ENCODE measurements around the gene HTRA3.

The HTRA3 gene

DNA sequence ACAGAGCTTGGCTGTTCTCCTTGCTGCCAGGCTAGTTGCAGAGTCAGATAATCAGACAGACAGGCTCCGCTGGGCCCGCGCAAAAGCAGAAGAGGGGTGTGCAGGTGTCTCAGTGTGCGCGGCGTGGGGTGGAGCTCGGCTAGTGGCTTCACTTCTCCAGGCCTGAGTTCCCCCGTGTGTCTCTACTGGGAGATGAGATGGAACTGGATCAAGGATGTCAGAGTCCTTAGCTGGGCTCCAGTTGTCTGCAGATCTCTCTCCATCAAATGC, 21.1 kb downstream of the HTRA3 start:
- in situ Hi-C loops (cut with MboI; ENCODE audit: low sequenced_read_pairs): no loop called here

DNA sequence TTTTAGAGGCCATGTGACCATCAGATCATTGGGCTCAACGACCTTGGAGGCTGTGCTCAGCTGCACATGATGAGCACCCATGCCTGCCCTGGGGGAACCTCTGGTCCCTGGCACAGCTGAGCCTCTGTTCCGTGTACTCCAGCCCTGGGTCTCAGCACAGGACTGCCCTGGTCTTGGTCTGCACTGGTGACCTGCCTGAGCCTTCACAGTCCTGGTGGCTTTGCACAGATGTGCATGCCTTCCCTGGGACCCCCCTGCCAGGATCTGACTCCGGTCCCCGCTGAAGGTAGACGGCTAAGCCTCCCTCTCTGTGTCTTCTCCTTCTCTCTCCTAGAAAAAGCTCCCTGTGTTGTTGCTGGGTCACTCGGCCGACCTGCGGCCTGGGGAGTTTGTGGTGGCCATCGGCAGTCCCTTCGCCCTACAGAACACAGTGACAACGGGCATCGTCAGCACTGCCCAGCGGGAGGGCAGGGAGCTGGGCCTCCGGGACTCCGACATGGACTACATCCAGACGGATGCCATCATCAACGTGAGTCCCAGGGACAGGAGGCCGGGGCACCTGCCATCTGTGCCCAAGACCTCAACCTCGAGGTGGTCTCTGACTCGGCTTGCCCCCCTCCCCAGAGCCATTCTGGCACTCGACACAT, 21.6 kb downstream of the HTRA3 start:
- in situ Hi-C loops (cut with MboI; ENCODE audit: low sequenced_read_pairs): no loop called here

DNA sequence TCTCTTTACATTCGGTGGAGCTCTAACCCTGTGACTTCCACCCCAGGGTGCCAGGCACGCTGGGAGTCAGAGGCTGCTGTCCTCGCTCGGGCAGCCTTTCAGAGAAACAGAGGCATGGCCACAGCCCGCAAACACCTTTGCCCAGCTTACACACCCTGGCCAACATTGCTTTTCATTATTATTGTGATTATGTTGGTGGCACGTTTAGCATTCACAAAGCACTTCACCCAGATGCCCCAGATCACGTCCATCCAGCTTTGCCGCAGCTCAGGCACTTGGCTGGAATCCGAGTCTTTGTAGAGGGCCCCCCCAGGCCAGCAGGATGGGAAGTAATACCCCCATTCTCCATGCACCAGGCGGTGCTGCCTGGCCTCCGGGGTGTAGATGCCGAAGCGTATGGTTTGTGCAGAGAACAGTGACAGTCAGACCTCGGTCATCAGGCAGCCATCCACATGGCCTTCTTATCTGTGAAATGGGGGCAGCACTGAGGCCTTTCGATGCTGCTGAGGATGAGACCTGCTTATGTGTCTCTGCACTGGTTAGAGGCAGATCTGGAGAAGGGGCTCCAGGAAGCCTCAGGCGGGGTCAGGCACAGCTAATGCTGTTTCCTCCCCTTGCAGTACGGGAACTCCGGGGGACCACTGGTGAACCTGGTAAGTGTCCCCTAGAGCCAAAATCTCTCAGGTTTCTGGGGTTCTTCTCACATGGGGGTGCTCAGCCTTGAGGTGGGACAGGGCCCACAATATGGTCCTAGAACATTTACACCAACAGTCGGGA, 22.3 kb downstream of the HTRA3 start:
- in situ Hi-C loops (cut with MboI; ENCODE audit: low sequenced_read_pairs): no loop called here

DNA sequence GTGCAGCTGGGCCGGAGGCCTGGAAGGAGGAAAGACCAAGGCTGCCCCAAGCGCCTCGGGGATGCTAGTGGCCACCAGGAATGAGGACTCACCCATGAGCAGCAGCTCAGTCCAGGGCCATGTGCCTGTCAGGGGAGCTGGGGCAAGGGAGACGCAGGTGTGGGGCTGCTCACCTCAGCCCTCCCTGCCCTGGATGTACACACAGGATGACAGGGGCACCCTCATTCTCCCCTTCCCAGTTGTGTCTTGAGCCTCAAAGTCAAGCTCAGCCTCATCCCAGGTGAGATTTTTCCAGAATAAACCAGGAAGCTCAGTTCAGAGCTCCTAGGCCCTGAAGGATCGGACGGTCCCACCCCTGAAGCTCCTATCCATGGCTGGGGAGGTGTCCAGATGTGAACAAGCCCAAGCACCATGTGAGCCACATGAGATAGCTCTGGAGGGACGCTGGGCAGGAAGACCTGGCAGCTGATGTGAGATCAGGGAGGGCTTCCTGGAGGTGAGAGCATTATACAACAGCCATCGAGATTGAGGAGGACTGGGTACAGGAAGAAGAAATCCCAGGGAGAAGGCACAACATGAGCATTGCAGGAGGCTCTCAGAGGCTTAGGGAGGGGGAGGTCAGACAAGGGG, 23.0 kb downstream of the HTRA3 start:
- in situ Hi-C loops (cut with MboI; ENCODE audit: low sequenced_read_pairs): no loop called here

DNA sequence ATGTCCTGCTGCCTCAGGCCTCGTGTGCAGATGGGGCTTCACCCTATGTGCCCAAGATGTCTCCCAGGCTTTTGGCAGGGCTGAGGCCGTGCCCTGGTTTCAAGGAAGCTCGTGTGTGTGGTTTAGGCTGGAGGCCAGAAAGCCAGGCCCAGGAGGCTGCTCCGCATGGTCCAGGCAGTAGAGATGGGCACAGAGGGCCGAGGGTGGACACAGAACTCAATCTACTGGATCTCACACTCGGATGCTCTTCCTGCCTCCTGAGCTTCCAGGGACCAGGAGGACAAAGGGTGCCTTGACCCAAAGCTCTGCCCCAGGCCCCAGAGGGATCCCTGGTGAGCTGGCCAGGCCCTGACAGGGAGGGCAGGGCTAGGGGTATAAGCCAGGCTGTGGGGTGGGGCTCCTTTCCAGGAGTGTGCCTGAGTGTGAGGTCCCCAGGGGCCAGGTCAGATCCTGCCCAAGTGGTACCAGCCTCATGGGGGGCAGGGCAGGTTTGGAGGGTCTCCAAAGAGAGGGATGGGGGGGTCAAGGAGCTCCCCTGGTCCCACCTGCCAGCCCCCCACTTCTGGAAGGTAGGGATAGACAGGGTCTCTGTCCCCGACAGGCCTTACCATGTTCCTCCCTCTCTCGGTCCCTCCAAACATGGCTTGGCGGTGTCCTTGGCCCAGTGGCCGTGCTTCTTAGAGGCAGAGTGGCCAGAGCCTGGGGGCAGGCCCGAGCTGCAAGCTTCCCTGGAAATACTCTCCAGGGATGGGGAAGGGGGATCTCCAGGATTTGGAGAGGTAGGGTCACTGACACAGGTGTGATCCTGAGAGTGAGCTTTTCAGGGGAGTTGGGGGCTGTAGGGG, 23.8 kb downstream of the HTRA3 start:
- in situ Hi-C loops (cut with MboI; ENCODE audit: low sequenced_read_pairs): no loop called here

DNA sequence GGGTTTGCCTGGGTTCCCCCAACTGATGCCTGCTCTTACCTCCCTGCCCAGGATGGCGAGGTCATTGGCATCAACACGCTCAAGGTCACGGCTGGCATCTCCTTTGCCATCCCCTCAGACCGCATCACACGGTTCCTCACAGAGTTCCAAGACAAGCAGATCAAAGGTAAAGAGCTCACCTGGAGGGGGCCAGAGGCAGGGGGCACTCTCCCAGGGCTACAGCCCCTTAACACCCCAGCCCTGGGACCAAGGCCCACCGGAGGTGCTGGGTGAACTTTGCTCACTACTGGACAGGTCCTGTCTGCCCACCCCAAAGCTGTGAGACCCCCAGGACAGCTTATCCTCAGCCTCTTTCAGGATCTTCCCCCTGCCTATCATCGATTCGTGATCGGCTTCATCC, 24.5 kb downstream of the HTRA3 start:
- in situ Hi-C loops (cut with MboI; ENCODE audit: low sequenced_read_pairs): no loop called here

DNA sequence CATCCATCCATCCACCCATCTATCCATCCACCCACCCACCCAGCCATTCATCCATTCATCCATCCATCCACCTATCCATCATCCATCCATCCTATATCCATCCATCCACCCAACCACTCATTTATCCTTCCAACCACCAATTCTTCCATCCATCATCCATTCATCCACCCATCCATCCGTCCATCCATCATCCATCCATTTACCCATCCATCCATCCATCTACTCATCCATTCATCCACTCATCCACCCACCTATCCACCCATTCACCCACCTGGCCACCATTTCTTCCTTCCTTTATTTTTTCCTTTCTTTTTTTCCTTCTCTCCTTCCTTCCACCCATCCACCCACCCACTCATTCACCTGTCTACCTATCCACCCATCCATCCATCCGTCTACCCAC, 25.2 kb downstream of the HTRA3 start:
- in situ Hi-C loops (cut with MboI; ENCODE audit: low sequenced_read_pairs): no loop called here

DNA sequence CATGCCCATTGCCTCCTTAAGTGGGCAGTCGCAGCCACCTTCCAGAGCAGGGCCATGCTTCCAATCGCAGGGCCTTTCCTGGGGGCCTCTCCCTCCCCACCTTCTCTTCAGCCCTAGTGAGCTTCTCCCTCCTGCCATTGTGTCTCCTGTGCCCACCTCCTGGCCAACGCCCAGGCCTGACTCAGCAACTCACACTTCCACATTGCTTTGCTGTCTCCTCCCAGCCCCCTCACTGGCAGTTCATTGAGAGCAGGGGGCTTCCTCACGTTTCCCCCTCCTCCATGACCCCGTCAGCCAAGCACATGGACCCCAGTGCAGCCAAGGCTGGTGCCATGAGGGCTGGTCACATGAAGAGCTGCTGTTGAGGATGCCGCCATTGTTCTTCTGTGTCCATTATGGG, 25.9 kb downstream of the HTRA3 start:
- in situ Hi-C loops (cut with MboI; ENCODE audit: low sequenced_read_pairs): no loop called here

DNA sequence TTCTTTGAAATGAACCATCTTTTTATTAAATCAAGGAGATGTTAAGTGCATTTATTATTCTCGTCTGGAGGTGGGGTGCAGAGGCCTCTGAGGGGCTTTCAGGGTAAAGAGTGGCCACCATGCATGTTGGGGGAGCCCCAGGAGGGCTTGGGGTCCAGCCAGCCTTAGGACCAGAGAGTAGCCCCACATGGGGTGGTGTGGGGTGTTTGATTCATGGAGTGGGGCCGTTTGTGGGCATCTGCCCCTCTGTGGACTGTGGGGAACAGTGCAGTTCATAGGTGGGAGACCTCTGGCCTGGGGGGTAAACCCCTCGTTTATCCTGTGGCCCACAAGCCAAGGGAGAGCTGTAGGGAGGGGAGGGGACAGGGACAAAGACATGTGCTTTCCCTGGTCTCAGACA, 26.9 kb downstream of the HTRA3 start:
- in situ Hi-C loops (cut with MboI; ENCODE audit: low sequenced_read_pairs): no loop called here

DNA sequence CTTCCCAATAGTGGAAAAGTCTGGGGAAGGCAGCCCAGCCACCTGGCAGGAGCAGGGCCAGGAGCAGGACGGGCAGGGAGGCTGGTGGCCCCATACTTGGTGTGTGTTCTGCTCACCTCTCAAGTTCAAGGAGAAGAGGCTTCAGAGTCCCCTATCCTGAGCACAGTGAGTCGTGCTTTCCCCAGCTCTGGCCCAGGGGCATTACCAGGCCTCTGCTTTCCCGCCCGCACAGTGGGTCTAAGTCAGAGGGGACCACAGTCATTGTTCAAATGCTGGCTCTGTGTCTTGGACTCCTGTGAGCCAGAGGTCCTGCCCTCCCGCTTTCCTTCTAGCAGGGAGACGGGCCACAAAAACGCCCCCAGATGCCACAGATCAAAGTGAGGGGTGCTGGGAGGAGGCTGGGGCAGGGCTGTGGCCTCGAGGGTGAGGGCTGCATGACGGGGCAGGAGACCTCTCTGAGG, 27.6 kb downstream of the HTRA3 start:
- in situ Hi-C loops (cut with MboI; ENCODE audit: low sequenced_read_pairs): no loop called here

DNA sequence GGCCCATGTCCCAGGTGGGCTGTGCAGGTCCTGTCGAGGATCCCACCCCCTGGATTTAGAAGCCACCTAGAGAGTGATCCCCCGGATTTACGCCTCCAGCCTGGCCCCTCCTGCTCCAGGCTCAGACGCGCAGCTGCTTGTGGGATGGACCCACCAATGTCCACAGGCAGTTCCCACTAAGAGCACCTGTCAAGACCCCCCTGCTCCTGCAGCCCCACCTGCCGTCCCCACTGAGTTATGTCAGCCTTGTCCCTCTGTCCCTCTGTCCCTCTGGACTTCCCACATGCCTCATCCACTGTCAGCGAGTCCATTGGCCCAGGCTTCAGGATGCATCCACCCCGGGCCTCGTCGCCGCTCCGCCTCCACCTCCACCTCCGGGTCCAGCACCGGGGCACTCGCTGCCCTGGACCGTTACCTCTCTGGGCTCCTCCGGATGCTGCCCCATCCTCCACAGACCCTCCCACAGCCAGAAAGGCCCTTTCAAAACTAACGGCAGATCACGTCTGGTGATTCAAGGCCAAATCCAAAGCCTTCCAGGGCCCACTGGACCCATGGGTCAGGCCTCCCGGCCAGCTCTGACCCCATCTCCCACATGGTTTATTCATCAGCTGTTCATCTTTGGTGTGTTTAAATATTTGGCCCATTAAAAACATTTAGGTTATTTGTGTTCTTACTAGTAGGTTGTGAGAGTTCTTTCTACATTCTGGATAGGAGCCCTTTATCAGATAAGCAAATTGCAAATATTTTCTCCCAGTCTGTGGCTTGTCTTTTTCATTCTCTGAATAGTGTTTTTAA, 28.3 kb downstream of the HTRA3 start:
- in situ Hi-C loops (cut with MboI; ENCODE audit: low sequenced_read_pairs): no loop called here

DNA sequence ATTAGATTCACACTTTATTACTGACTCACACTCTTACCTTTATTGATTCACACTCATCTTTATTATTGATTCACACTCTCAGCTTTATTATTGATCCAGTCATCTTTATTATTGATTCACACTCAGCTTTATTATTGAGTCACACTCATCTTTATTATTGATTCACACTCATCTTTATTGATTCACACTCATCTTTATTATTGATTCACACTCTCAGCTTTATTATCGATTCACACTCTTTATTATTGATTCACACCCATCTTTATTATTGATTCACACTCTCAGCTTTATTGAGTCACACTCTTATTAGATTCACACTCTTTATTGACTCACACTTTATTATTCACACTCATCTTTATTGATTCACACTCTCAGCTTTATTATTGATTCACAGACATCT, 31.3 kb downstream of the HTRA3 start:
- in situ Hi-C loops (cut with MboI; ENCODE audit: low sequenced_read_pairs): no loop called here

DNA sequence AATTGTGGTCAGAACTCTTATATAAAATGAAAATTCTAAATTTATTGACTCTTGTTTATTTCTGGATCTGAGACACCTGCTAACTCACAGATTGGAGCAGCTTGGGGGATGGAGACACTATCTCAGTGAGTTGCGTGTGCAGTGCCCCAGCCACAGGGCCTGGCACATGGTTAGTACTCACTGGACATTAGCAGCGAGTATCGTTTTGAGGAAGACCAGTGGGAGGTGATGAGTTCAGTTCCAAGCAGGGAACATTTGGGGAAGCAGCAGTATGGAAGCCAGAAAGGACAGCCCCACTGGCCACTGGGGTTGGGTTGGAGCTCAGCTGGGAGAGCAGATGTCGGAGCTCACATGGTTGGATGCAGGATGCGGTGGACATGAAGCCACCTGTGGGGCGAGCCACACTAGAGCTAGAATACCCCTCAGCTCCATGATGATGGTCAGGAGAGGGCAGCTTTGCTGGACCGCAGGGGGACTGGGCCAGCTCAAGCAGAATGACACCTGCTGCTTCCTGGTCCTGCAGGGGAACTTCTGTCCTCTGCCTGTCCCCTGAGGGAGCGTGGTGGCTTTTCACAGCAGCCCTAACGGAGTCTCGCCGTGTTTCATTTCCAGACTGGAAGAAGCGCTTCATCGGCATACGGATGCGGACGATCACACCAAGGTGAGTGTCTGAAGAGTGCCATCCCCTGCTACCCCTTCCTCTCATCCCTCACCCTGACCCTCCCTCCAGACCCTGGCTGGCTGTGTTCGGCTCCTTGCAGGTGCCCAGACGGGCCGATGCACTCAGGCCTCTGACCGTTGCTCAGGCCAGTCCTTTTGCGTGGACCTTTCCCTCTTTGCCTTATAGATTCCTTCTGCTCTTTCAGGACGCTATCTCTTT, 32.5 kb downstream of the HTRA3 start:
- in situ Hi-C loops (cut with MboI; ENCODE audit: low sequenced_read_pairs): no loop called here

DNA sequence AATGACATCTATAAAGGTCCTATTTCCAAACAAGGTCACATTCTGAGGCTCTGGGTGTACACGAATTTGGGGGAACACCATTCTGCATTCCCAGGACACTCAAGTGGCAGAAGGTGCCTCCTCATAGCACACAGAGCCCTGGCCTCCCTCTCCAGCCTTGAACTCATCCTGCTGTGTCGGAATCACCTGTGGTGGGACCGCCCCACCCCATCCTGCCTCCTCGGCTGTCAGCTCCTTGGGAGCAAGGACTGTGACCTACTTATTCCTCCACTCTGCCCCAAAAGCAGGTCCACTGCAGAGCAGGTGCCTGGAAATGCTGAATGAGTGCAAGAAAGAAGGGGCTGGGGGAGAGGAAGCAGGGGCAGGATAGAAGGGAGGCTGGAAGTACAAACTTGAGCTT, 33.5 kb downstream of the HTRA3 start:
- in situ Hi-C loops (cut with MboI; ENCODE audit: low sequenced_read_pairs): no loop called here

DNA sequence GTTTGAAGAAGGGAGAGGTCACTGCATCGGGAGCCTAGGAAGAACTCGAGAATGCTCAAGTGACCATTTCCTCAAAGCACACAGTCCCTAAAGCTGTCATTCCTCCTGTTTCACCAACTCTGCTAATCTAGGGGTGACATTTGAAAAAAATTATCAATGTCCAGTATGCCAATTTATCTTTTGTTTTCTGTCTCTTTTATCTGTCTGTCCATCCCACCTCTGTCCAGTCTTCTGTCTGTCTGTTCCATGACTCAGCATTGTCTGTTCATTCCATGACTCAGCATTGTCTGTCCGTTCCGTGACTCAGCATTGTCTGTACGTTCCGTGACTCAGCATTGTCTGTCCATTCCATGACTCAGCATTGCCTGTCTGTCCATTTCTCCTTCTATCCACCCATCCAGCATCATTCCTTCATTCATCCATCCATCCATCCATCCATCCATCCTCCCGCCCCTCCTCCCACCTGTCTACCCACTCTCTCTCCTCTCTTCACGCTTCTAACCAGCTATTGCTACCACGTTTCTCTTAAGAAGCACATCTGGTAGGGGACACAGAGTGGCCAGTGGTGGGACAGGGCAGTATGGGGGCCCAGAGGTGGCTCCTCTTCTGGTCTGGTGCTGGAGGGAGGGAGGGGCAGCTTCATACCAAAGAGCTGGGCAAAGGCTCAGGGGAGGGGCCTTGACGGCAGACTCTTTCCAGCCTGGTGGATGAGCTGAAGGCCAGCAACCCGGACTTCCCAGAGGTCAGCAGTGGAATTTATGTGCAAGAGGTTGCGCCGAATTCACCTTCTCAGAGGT, 34.1 kb downstream of the HTRA3 start:
- in situ Hi-C loops (cut with MboI; ENCODE audit: low sequenced_read_pairs): no loop called here

DNA sequence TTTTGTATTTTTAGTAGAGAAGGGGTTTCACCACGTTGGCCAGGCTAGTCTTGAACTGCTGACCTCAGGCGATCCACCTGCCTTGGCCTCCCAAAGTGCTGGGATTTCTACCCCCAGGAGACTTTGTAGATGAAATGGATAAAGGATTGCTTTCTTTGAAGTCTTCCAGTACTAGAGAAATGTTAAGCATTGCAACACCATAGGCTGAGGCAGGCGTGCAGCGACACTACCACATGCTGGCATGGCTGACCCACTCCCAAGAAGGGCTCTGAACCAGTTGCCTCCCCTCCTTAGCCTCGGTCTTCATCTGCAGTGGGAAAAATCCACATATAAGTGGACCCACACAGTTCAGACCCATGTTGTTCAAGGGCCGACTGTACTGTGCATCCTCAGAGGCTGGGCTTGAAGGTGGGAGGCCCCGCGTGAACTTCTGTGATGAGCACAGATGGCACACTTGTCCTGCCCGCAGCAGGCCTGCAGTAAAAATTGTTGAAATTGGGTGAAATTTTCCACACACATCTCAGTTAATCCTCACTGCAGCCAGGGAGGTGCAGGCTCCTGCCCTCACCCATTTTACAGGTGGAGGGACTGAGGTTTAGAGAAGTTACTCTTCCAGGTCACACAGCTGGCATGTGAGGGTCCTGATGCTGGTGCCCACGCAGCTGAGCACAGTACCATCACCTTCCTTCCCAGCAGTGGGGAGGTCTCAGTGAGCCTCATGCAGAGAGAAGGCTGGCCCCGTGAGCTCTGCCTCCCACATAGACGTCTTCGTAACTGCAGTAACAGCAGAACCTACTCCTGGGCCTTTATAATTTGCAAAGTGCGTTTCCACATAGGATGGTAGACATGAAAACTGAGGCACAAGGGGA, 35.5 kb downstream of the HTRA3 start:
- in situ Hi-C loops (cut with MboI; ENCODE audit: low sequenced_read_pairs): no loop called here

DNA sequence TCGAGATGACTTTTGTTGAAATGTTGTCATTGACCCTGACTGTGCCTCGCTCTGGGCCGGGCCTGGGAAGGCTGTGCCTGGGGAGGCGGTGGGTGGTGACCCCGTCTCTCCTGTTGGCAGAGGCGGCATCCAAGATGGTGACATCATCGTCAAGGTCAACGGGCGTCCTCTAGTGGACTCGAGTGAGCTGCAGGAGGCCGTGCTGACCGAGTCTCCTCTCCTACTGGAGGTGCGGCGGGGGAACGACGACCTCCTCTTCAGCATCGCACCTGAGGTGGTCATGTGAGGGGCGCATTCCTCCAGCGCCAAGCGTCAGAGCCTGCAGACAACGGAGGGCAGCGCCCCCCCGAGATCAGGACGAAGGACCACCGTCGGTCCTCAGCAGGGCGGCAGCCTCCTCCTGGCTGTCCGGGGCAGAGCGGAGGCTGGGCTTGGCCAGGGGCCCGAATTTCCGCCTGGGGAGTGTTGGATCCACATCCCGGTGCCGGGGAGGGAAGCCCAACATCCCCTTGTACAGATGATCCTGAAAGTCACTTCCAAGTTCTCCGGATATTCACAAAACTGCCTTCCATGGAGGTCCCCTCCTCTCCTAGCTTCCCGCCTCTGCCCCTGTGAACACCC, 36.4 kb downstream of the HTRA3 start:
- in situ Hi-C loops (cut with MboI; ENCODE audit: low sequenced_read_pairs): no loop called here

All from HL-60/S4 treated with retinoic acid at 250 ng/mL for 4 days and 3 days (cell line).